ENCODE measurements around the gene AFF3.

Gene AFF3

DNA sequence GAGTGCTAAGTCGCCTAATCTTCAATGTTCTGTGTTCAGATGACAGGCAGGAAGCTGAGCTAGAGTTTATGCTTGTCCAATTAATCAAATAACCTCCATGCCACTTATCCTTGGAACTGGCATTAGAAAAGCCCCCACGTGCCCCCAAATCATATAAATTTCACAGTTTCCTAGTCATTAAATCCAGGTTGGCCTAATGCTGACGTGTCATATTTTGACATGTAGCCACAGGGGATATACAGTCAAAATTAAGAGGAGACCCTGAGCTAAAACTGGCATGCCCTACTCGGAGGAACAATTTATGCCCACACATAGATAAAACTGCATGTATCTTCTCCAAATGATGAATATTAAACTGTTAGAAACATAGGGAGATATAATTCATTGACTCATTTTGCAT lies 101.0 kb downstream of the AFF3 start:
- DNase-seq, result no peak

- no peak for DNase-seq
Observed at GRCh38 chr2:100040906-100041305, 101.5 kb downstream of the AFF3 start.

DNA sequence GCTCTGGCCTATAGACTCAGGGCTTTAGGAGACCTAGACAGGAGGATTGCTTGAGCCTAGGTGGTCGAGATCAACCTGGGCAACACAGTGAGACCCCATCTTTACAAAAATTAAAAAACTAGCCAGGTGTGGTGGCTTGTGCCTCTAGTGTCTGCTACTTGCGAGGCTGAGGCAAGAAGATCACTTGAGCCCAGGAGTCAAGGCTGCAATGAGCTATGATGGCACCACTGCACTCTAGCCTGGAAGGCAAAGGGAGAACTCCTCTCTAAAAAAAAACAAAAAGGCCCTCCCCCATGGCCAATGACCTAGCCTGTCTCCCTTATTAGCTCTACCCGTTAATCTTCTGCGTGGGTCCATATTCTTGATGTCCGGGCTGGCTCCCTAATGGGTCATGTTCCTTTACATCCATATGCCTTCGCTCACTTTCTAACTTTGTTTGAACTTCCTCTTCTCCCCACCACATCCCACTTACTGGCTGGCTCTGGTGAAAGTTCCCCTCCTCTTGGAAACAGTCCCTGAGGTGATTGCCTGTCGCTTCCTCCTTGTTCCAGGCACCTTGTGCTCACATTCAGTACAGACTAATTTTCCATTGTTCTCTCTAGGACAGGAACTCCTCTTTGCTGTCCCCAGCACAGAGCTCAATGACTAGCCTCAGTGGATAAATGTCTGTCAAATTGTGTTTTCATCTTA lies 103.0 kb downstream of the AFF3 start:
- no peak for DNase-seq

DNA sequence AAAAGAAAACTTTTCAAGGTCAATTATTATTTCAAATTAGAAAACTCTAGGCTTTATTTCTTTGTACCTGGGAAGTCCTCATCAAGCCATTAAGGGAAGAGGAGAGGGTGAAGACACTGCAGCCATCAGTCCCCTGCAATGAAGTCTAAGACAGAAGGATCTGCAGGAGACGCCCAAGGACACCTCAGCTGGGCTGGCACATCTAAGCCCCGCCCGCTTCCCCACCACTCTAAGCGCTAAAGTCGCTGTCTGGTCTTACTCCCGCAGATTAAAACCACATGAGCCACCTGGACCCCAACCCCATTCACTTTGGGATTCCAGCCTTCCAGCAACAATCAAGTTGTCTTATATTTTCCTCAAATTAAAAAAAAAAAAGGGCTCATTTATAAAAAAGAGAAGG lies 104.4 kb downstream of the AFF3 start:
- peak; percentile 71 for DNase-seq

DNA sequence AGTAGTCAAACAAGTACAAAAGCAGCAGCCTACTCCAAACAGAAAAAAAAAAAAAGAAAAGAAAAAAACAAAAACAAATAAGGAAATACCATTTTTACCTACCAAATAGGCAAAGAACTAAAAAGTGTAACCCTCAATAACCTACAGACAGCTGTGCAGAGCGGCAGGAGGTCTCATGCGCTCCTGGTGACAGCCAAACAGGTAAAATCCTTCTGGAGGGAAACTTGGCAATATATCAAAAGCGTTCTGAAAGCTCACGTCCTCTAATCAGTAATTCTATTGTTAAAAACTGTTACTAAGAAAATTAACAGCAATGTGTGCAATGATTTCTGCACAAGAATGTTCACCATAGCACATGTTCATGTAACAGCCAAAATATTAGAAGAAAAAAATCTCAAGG lies 105.6 kb downstream of the AFF3 start:
- peak; percentile 89 for DNase-seq

GRCh38 chr2:100036026-100036425 lies 106.4 kb downstream of the AFF3 start:
- no peak for DNase-seq

GRCh38 chr2:100034431-100034830 lies 108.0 kb downstream of the AFF3 start:
- DNase-seq, result no peak

GRCh38 chr2:100033976-100034375 lies 108.4 kb downstream of the AFF3 start:
- DNase-seq, result no peak

DNA sequence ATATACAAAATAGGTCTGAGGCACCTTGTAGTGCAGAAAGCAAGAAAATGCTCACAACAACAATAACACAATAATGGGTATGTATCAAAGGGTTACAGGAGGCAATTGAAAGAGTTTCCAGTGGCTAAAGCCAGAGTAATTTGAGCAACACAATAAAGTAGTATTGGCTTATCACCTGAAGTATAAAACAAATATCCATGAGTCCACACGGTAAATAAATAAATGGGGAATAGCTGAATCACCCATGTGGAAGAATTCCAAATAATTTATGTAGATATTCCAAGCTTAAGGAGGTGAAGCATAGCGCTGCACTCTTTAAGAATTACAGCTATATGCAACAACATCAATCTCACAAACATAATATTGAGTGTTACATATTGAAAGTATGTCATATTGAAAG lies 110.8 kb downstream of the AFF3 start:
- no peak for DNase-seq

- no peak for DNase-seq
Observed at GRCh38 chr2:100029460-100029859, 112.9 kb downstream of the AFF3 start.

GRCh38 chr2:100021791-100022340 lies 120.5 kb downstream of the AFF3 start:
- DNase-seq, result no peak

- no peak for DNase-seq
Observed at GRCh38 chr2:100019499-100019898, 122.9 kb downstream of the AFF3 start.

DNA sequence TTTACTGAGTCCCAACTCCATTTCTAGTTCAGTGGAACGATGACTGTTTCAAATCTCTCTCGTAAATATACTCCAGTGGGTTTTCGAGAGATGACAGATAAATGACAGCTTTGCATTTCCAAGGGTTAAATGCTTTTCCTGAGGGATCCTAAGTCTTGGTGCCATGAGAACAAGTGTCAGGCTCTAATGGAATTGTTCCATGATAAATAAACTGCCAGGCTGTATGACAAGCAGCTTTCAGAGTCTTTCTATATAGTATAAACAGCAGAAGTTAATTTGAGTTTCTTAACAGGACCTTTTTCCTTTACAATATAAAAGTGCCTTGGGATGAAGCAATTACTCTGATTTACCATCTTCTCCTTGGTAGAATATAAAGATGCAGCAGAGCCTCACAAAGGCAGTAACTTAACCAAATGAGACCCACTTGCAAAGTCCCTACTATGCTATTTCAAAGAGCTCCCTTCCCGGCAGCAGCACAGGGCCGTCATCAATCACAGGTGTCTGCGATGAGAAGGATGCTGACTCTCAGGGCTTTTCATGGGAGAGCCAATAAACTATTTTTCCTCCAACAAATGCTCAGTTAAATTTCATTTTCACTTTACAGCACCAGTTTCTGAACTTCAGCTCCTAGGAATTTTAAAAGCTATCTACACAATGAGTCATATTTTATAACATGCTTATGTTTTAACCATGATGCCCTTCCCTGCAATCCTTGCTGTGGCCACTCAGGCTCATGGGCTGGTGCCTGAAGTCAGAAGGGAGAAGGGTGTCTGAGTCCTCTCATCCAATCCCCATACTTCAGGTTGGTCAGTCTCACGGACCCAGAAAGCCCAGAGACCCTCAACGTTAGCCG lies 123.8 kb downstream of the AFF3 start:
- no peak for DNase-seq

DNA sequence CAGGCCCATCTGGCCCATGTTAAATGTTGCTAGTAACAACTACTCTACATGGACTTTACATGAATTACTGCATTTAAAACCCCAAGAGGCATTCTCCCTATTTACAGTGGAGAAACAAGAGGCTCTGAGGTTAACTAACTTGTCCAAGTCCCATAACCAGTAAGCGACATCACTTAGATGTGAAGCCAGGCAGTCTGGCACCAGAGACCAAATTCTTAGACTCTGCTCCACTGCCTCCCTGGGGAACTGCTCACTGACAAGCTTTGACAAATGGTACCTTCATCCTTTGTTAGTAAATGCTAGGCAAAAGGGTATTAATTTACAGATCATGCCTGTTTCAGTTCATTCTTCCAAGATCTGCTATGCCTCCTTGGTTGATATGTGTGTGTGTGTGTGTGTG lies 124.8 kb downstream of the AFF3 start:
- DNase-seq, result peak; percentile 72

GRCh38 chr2:100016756-100017155 lies 125.6 kb downstream of the AFF3 start:
- DNase-seq, result no peak

- DNase-seq, result no peak
Observed at GRCh38 chr2:100015849-100016248, 126.5 kb downstream of the AFF3 start.

DNA sequence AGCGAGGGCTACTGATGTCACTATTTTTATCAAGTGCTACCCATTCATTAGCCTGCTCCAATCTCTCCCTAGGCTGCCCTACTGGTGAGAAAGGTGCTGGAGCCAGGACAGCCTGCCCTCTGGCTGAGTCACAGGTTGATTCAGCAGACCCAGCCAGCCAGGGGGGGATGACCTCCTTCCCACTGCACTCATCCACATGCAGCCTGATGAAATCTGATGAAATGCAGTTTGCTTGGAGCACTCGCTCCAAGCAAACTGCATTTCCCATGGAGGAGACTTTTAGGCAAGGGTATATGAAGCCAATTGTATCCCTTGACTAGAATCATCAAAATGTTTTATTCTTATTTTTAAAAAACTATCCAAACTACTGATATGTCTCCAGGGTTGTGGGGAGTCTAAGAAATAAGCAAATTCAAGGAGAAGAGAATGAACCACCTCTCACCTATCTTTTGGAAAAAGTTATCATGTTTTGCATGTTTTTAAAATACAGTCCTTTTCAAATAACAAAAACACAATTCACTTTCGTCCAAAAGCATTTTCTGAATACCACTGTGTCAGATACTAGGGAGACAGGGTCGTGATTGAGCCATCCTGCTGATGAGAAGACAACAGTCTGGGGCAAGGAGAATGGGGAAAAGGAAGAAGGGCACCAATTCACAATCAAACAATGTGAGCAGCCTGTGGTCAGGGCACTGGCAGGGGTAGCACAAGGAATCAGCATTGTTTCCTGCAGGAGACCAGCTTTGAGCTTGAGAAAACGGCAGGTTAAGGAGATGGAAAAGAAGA lies 128.3 kb downstream of the AFF3 start:
- peak; percentile 39 for DNase-seq

GRCh38 chr2:100012561-100012960 lies 129.8 kb downstream of the AFF3 start:
- DNase-seq, result no peak

DNA sequence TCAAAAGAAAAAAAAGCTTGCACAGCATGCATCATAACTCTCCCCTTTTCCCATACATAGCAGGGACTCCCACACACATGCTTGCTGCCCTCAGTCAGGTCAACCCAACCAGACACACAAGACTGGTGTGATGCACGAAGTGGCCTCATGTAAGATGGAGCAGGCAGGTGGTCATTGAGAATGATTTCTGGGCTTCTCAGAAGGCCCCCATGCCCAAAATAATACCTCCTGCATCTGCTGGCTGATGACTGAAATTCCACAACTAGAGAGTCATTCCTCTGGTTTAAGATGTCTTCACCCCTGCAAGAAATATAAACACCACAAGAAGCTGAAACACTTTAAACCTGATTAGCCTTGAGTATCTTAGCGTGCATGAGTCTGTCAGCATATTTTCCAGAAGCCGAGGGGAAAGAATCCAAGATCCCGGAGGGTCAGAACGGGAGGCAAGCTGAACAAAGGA lies 131.1 kb downstream of the AFF3 start:
- no peak for DNase-seq

- no peak for DNase-seq
Observed at GRCh38 chr2:100010606-100011005, 131.8 kb downstream of the AFF3 start.

DNA sequence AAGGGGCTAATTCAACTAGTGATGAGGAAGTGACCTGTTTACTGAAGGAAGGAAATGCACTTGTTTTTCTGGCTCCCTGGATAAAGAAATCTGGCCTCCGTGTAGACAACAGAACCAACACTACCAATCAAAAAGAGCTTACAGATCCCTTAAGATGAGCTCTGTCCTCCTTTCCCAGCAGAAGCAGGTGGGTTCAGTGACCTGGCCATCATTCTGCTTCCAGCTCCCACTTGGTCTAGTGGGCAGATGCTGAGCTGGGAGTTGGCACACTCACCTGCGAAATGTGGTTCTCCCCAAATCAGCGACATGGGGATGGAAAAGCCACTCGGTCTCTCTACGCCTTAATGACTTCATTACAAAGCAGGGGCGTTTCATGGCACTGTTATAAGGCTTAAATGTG lies 132.6 kb downstream of the AFF3 start:
- no peak for DNase-seq

DNA sequence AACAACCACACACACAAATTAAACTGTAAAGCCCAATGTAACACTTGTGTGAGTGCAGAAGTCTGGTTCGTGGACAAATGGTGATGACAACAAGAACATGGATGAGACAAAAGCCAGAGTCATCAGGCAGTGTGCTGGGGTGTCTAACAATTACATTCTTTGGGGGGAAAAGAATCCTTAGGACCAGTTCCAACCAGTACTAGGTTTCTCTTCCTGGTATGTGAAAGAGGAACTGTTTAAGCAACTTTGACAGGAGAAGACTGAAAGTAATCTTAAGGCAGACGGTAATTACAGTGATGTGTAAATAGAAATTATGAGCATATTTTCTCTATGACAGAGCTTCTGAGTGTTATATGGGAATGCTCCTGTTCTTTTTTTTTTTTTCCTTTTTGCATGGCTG lies 133.4 kb downstream of the AFF3 start:
- DNase-seq, result no peak

DNA sequence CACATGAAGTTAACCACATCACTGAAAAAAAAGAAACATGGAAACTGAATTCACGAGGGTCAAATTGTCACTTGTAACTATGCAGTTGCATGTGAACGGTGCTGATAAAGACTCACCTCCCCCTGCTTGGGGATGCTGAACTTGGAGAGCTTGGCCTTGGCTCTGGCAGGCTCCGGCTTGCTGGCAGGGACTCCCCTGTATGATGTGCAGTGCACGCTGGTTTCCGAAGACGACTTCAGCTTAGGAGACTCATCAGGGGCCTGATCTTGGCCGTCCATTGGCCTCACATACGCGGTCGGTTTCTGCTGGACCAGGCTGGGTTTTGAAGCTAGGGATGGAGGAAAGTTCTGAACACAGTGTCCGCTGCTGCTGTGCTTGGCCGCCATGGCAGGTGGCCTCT lies 135.9 kb downstream of the AFF3 start:
- no peak for DNase-seq

Measured in NCI-H69 (cell line).